ENCODE data around the gene MAN1B1. TPM values are rescaled to one million over a fixed set of nuclear protein-coding genes. Genes with fewer than 3 reads are reported as not detected.

MAN1B1 gene
- total RNA-seq, 1 donor from 2014 or later = 70.4 TPM

- DNase-seq (ENCODE audit: low spot score) = no peak
- Mint-ChIP-seq H3K4me1 (ENCODE audit: unreplicated experiment) (peaks cover 3% of the 10 kb centered on the region), H3K27me3 (ENCODE audit: unreplicated experiment) (peaks cover 37% of the 10 kb centered on the region)
Measured at GRCh38 chr9:137141976-137142936, 55.5 kb downstream of the MAN1B1 start.

GRCh38 chr9:137143459-137143858 lies 56.7 kb downstream of the MAN1B1 start:
- H3K27me3 Mint-ChIP-seq (ENCODE audit: unreplicated experiment) = peaks cover 35% of the 10 kb centered on the region
- DNase-seq (ENCODE audit: low spot score) = no peak
- no peak for TF ChIP-seq CTCF (IDR thresholded peaks at IDR 0.05; ENCODE audit: unreplicated experiment)

More at GRCh38 chr9:137141976-137142936, 55.5 kb downstream of the MAN1B1 start:
- Mint-ChIP-seq H3K9me3 (ENCODE audit: unreplicated experiment) (no peaks in the 10 kb centered on the region), H3K27ac (ENCODE audit: unreplicated experiment) (no peak overlapping the region), H3K4me3 (ENCODE audit: unreplicated experiment) (no peak overlapping the region), H3K36me3 (ENCODE audit: low read depth, unreplicated experiment) (peaks cover 4% of the 10 kb centered on the region)
- no peak for TF ChIP-seq CTCF (IDR thresholded peaks at IDR 0.05; ENCODE audit: unreplicated experiment)

GRCh38 chr9:137145731-137146526 lies 59.1 kb downstream of the MAN1B1 start:
- peaks cover 3% of the 10 kb centered on the region for H3K4me1 Mint-ChIP-seq (ENCODE audit: unreplicated experiment)
- peaks cover 4% of the 10 kb centered on the region for H3K36me3 Mint-ChIP-seq (ENCODE audit: low read depth, unreplicated experiment)
- TF ChIP-seq CTCF (IDR thresholded peaks at IDR 0.05; ENCODE audit: unreplicated experiment) = no peak
- H3K27me3 Mint-ChIP-seq (ENCODE audit: unreplicated experiment) = peaks cover 22% of the 10 kb centered on the region
- no peak for DNase-seq (ENCODE audit: low spot score)
- H3K27ac Mint-ChIP-seq (ENCODE audit: unreplicated experiment) = no peak overlapping the region
- H3K4me3 Mint-ChIP-seq (ENCODE audit: unreplicated experiment) = no peak overlapping the region
- no peaks in the 10 kb centered on the region for H3K9me3 Mint-ChIP-seq (ENCODE audit: unreplicated experiment)

More at GRCh38 chr9:137143459-137143858, 56.7 kb downstream of the MAN1B1 start:
- Mint-ChIP-seq H3K27ac (ENCODE audit: unreplicated experiment) (no peak overlapping the region), H3K9me3 (ENCODE audit: unreplicated experiment) (no peaks in the 10 kb centered on the region), H3K4me1 (ENCODE audit: unreplicated experiment) (peaks cover 3% of the 10 kb centered on the region), H3K4me3 (ENCODE audit: unreplicated experiment) (no peak overlapping the region), H3K36me3 (ENCODE audit: low read depth, unreplicated experiment) (peaks cover 4% of the 10 kb centered on the region)

GRCh38 chr9:137146527-137146918 lies 59.7 kb downstream of the MAN1B1 start:
- Mint-ChIP-seq H3K9me3 (ENCODE audit: unreplicated experiment) (no peaks in the 10 kb centered on the region), H3K4me1 (ENCODE audit: unreplicated experiment) (peaks cover 3% of the 10 kb centered on the region), H3K4me3 (ENCODE audit: unreplicated experiment) (no peak overlapping the region), H3K27me3 (ENCODE audit: unreplicated experiment) (peaks cover 21% of the 10 kb centered on the region), H3K36me3 (ENCODE audit: low read depth, unreplicated experiment) (peaks cover 4% of the 10 kb centered on the region), H3K27ac (ENCODE audit: unreplicated experiment) (no peak overlapping the region)
- no peak for DNase-seq (ENCODE audit: low spot score)
- no peak for TF ChIP-seq CTCF (IDR thresholded peaks at IDR 0.05; ENCODE audit: unreplicated experiment)

All from endothelial cell (in vitro differentiated cells).